PC-9 (cell line): ENCODE results near the gene AP4S1. TPM values are rescaled to one million over a fixed set of nuclear protein-coding genes. Genes with fewer than 3 reads are reported as not detected.
"Not testable (repeated sequence)": the region's sequence is repeated elsewhere in the genome, so short reads cannot be mapped to it uniquely, and the experiment has no call there.

Experiments
- BruUV-seq: library from RNA; stranded (reverse); fragments of 400-500 nt; replicated peaks from 2 replicates; lab custom pipeline; 2021; lab: Mats Ljungman, UMichigan
- CTCF ChIA-PET: fragments of 300-600 bp; sonication (Branson Sonifier 250); formaldehyde crosslinking; loops from one replicate; lab custom pipeline; 2022; ENCODE audit warnings: antibody characterized with exemption; lab: Charles Lee
- POLR2A ChIA-PET: fragments of 300-600 bp; sonication (Branson Sonifier 250); formaldehyde crosslinking; loops from one replicate; lab custom pipeline; 2022; ENCODE audit warnings: antibody characterized with exemption; ENCODE audit not compliant: unreplicated experiment; lab: Charles Lee
- DNase-seq, 2 experiments: peaks; one replicate each; pipeline versions ENCODE4 v3.0.0 to v3.0.0-alpha.2; 2015 to 2022; ENCODE audit warnings: mixed read lengths in 1 of 2
- H2AFZ ChIP-seq: fragments of 200-600 bp; sonication (generic); 2 replicates; pipeline ENCODE4 v1.8.1; 2017; ENCODE audit warnings: antibody characterized with exemption
- H3F3A ChIP-seq: fragments of 200-600 bp; sonication (generic); 2 replicates; pipeline ENCODE4 v1.8.1; 2017; ENCODE audit warnings: antibody characterized with exemption, mild to moderate bottlenecking, low read depth; ENCODE audit not compliant: insufficient read depth
- H3K27ac ChIP-seq: fragments of 200-600 bp; sonication (generic); 2 replicates; pipeline ENCODE4 v1.6.1; 2016; ENCODE audit warnings: mixed run types
- H3K27me3 ChIP-seq: fragments of 200-600 bp; sonication (generic); 2 replicates; pipeline ENCODE4 v1.6.1; 2016; ENCODE audit warnings: low read depth, mixed run types; ENCODE audit not compliant: insufficient read depth
- H3K36me3 ChIP-seq: fragments of 200-600 bp; sonication (generic); 2 replicates; pipeline ENCODE4 v1.6.1; 2016; ENCODE audit warnings: low read depth, mixed run types
- H3K4me1 ChIP-seq: fragments of 200-600 bp; sonication (generic); replicated peaks from 2 replicates; pipeline ENCODE4 v1.6.1; 2016; ENCODE audit warnings: mixed run types; ENCODE audit not compliant: insufficient read depth
- H3K4me2 ChIP-seq: fragments of 200-600 bp; sonication (generic); 2 replicates; pipeline ENCODE4 v1.6.1; 2017; ENCODE audit warnings: mixed run types
- H3K4me3 ChIP-seq: fragments of 200-600 bp; sonication (generic); 2 replicates; pipeline ENCODE4 v1.6.1; 2016; ENCODE audit warnings: mixed run types
- H3K79me2 ChIP-seq: fragments of 200-600 bp; sonication (generic); 2 replicates; pipeline ENCODE4 v1.6.1; 2017; ENCODE audit warnings: low read depth, mixed run types
- H3K9me2 ChIP-seq: fragments of 200-600 bp; sonication (generic); 2 replicates; pipeline ENCODE4 v1.8.1; 2017; ENCODE audit warnings: mild to moderate bottlenecking; ENCODE audit not compliant: insufficient read depth
- H3K9me3 ChIP-seq: fragments of 200-600 bp; sonication (generic); 2 replicates; pipeline ENCODE4 v1.8.1; 2016; ENCODE audit warnings: low read depth; ENCODE audit not compliant: insufficient read depth
- H4K20me1 ChIP-seq: fragments of 200-600 bp; sonication (generic); 2 replicates; pipeline ENCODE4 v1.8.1; 2017; ENCODE audit not compliant: insufficient read depth
- EZH2 ChIP-seq: fragments of 200-600 bp; sonication (generic); IDR thresholded peaks from 2 replicates; pipeline ENCODE4 v1.8.0; 2017; ENCODE audit warnings: antibody characterized with exemption, low read depth
- intact Hi-C: fragments of 100-400 bp; cut with micrococcal nuclease; formaldehyde crosslinking; loops from one replicate; pipeline ENCODE4 v1.10.0; 2022; ENCODE audit not compliant: unreplicated experiment
- total RNA-seq: library from RNA; stranded (reverse); gene quantifications from 2 replicates; pipeline ENCODE4 v1.2.3, GENCODE V29; 2021
- TF ChIP-seq, protein P1 (sequence below): fragments of 200-600 bp; sonication (generic); conservative IDR thresholded peaks from 2 replicates; pipeline ENCODE4 v1.6.1; 2017; ENCODE audit warnings: mixed run types, antibody characterized with exemption, mild to moderate bottlenecking, moderate library complexity

The AP4S1 gene
- total RNA-seq, 1 experiment from 2014 or later, result 2.8 TPM

DNA sequence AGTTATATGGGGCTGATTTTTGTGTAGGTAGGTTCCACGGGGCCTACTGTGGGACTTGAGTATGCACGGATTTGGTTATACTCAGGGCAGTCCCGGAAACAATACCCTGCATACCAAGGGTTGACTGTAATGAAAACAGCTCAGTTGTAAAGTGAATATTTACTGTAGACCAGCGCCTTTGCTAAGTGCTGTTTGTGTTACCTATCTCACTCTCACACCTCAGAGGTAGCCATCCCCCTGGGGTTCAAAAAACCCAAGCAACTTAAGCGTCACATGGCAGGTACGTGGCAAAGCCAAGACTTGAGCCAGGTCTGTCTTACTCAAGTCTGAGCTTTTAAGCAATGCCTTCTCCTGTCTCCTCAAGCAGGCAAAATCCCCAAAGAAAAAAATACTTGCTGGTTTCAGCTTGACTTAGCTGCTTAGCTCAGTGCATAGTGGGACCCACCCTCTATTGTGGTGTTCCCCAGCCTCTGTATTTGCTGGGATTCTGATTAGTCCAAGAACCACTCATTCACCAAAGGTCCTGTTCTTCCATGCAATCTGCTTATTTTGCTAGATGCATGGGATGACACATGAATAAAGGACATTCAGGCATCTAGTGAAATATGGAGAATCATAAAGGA lies 34.9 kb downstream of the AP4S1 start:
- H3K4me2 ChIP-seq, result no peak overlapping the region
- DNase-seq, result no peak
- no peaks in the 10 kb centered on the region for H3K9me2 ChIP-seq
- H3K36me3 ChIP-seq, result no peaks in the 10 kb centered on the region
- no TSS peak for BruUV-seq
- H2AFZ ChIP-seq, result no peak overlapping the region
- no peaks in the 10 kb centered on the region for H3K79me2 ChIP-seq
- H3F3A ChIP-seq, result no peaks in the 10 kb centered on the region; the same call in 1 of the 2 replicates
- peaks cover 12% of the 10 kb centered on the region for H3K4me1 ChIP-seq
- H3K4me3 ChIP-seq, result no peak overlapping the region
- CTCF ChIA-PET, result interaction anchor here (0.9 kb wide), 1 partner anchor 37 kb away, joined by 3 read pairs; no protein-coding TSS in a partner anchor
- H3K27me3 ChIP-seq, result no peaks in the 10 kb centered on the region
- no peaks in the 10 kb centered on the region for H3K9me3 ChIP-seq
- TF ChIP-seq EZH2, result no peak
- no peak overlapping the region for H3K27ac ChIP-seq
- H4K20me1 ChIP-seq, result no peaks in the 10 kb centered on the region
- POLR2A ChIA-PET, result no interaction called here
- intact Hi-C loops, result no loop called here

- POLR2A ChIA-PET, H4K20me1 ChIP-seq, intact Hi-C loops, H3K9me2 ChIP-seq, H3K4me2 ChIP-seq, H3F3A ChIP-seq, H3K27ac ChIP-seq, H3K79me2 ChIP-seq, BruUV-seq, H3K36me3 ChIP-seq, H3K9me3 ChIP-seq, DNase-seq, CTCF ChIA-PET, H3K27me3 ChIP-seq, H2AFZ ChIP-seq, H3K4me3 ChIP-seq: not testable (repeated sequence)
- H3K4me1 ChIP-seq, result peaks cover 12% of the 10 kb centered on the region
These were observed 37.5 kb downstream of the AP4S1 start for GRCh38 chr14:31062908-31063307.

GRCh38 chr14:31068235-31068634 lies 42.8 kb downstream of the AP4S1 start:
- TF ChIP-seq, protein P1, sequence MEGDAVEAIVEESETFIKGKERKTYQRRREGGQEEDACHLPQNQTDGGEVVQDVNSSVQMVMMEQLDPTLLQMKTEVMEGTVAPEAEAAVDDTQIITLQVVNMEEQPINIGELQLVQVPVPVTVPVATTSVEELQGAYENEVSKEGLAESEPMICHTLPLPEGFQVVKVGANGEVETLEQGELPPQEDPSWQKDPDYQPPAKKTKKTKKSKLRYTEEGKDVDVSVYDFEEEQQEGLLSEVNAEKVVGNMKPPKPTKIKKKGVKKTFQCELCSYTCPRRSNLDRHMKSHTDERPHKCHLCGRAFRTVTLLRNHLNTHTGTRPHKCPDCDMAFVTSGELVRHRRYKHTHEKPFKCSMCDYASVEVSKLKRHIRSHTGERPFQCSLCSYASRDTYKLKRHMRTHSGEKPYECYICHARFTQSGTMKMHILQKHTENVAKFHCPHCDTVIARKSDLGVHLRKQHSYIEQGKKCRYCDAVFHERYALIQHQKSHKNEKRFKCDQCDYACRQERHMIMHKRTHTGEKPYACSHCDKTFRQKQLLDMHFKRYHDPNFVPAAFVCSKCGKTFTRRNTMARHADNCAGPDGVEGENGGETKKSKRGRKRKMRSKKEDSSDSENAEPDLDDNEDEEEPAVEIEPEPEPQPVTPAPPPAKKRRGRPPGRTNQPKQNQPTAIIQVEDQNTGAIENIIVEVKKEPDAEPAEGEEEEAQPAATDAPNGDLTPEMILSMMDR, result no peak
- H2AFZ ChIP-seq, result no peak overlapping the region
- H3K79me2 ChIP-seq, result no peaks in the 10 kb centered on the region
- ChIA-PET POLR2A (no interaction called here), CTCF (interaction anchor here (0.6 kb wide), 1 partner anchor 217 kb away, joined by 4 read pairs; no protein-coding TSS in a partner anchor)
- no peaks in the 10 kb centered on the region for H3K27me3 ChIP-seq
- no peaks in the 10 kb centered on the region for H3K36me3 ChIP-seq
- no TSS peak for BruUV-seq
- no peaks in the 10 kb centered on the region for H4K20me1 ChIP-seq
- H3K9me2 ChIP-seq, result no peaks in the 10 kb centered on the region
- DNase-seq, result no peak
- no peak overlapping the region for H3K4me3 ChIP-seq
- H3K27ac ChIP-seq, result no peak overlapping the region
- H3F3A ChIP-seq, result no peaks in the 10 kb centered on the region
- no peaks in the 10 kb centered on the region for H3K4me1 ChIP-seq
- no peaks in the 10 kb centered on the region for H3K9me3 ChIP-seq
- intact Hi-C loops, result no loop called here
- H3K4me2 ChIP-seq, result no peak overlapping the region

- Histone ChIP-seq H3K79me2 (no peaks in the 10 kb centered on the region), H3K9me2 (no peaks in the 10 kb centered on the region), H3K36me3 (no peaks in the 10 kb centered on the region), H3F3A (no peaks in the 10 kb centered on the region), H3K27me3 (no peaks in the 10 kb centered on the region), H3K4me3 (no peak overlapping the region), H3K27ac (no peak overlapping the region), H2AFZ (no peak overlapping the region), H3K4me2 (no peak overlapping the region), H4K20me1 (no peaks in the 10 kb centered on the region), H3K4me1 (no peaks in the 10 kb centered on the region), H3K9me3 (no peaks in the 10 kb centered on the region)
- ChIA-PET CTCF (no interaction called here), POLR2A (no interaction called here)
- intact Hi-C loops, result no loop called here
- no peak for DNase-seq
- no TSS peak for BruUV-seq
- TF ChIP-seq, protein P1, result no peak
- TF ChIP-seq EZH2, result no peak
These were observed 43.9 kb downstream of the AP4S1 start for GRCh38 chr14:31069343-31069742.
